GM18873 (cell line): ENCODE results near the gene EEF1G.

ENCODE experiments used
- ATAC-seq: cut with Tn5 transposase; IDR thresholded peaks from one replicate; pipeline ENCODE4 v1.9.1; 2021; ENCODE audit warnings: mild to moderate bottlenecking, moderate library complexity, moderate number of reproducible peaks; ENCODE audit not compliant: unreplicated experiment, low FRiP score

The EEF1G gene

DNA sequence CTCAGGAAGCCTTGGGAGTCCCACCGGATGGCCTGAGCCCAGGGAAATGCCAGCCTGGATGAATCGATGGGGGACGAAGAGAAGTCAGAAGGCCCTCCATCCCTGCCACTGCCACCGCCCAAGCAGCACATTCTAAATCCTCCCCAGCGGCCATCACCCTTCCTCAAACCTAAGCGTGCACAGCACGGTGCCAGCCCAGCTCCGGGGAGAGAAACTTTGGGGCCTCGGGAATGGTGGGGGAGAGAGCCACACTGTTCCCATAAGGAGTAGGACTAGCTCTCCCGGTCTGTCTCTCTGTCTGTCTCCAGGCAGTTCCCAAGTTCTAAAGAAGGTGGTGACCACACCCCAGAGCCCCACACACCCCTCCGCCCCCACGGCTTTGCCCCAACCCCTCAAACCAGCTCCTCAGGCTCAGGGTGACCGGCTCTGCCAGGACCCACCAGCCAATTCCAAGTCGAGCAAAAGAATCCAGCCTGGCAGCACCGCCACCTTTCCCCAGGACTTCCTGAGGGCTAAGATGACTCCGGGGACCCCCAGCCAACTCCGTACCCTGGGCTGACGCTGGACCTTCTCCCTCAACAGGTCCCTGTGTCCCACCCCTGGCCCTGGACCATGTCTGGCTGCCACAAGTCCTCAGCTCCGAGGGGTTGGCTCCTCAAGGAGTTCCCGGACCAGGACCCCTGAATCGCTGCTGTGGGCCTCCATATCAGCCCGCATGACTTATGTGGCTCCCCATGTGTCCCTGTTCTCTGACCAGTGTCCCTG lies 29.8 kb downstream of the EEF1G start:
- no peak for ATAC-seq

DNA sequence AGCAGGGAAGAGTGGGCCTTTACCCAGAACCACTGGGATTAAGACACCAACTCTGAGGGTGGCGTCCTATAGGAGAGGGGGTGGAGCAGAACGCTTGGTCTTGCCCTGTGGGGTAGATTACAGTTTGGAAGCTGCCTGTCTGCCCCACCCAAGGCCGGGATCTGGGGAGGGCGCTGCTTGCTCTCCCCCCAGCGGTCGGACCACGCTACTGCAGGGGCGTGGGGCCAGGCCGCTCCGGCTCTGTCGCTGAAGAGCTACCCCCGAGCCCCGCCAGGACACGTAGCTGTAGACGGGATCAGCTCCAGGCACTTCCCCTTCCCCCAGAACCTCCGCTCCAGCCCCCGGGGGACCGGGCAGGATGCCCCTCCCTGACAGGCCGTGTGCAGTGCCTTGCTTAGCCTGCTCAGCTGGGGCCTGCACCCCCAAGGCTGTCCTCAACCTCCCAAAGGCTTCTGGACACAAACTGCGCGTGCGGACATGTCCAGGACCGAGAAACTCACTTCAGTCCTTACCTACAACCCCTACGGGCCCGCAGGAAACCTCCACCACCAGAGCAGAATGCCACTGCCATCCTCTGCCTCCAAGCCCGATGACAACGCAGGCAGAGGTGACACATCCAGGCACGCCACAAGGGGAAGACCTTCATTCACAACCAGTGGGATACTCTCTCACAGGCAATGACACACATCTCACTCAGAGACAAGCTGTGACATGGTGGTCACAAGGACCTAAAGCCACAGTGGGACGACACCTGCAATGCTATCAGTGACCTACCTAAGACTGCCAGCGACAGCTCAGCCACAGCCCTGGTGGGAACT lies 30.7 kb downstream of the EEF1G start:
- ATAC-seq: no peak

GRCh38 chr11:62542111-62542745 lies 31.5 kb downstream of the EEF1G start:
- no peak for ATAC-seq

DNA sequence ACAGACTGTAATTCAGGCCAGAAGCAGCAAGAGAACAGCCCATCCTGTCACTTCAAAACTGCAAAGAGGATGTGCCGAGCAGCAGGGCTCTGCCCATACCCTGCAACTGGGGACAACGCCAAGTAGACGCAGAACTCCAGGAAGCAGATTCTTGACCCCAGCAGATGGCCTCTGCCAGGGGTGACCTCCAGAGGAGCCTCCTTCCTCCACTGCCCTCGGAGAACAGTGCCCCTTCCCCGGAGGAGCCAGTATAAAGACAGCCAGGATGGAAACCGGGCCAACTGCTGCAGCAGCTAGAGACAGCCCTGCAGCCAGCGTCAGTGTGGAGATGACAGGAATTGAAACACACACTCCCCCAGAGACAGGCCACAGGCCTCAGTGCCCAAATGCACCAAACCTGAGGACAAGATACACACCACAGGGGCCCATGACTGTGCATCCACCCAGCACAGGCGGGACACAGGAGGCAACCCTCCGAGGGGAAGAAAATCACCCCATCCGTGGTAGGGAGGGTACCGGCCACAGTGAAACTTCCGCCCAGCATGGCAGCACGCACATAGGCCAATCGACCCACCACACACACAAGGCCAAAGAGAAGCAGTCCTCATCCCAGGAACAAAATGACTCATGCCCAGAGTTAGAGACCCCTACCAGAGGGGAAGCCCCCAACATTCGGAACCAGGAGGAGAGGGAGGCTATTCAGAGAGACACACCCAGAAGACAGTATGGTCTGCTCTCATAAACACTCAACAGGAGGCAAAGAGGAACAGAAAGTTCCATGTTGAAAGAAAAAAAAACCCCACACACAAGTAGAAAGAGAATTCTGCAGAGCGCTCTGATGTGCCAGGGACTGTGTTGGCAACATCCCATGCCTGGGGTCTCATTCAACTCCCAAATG lies 32.6 kb downstream of the EEF1G start:
- no peak for ATAC-seq

- no peak for ATAC-seq
Measured at GRCh38 chr11:62539238-62539925, 34.3 kb downstream of the EEF1G start.

DNA sequence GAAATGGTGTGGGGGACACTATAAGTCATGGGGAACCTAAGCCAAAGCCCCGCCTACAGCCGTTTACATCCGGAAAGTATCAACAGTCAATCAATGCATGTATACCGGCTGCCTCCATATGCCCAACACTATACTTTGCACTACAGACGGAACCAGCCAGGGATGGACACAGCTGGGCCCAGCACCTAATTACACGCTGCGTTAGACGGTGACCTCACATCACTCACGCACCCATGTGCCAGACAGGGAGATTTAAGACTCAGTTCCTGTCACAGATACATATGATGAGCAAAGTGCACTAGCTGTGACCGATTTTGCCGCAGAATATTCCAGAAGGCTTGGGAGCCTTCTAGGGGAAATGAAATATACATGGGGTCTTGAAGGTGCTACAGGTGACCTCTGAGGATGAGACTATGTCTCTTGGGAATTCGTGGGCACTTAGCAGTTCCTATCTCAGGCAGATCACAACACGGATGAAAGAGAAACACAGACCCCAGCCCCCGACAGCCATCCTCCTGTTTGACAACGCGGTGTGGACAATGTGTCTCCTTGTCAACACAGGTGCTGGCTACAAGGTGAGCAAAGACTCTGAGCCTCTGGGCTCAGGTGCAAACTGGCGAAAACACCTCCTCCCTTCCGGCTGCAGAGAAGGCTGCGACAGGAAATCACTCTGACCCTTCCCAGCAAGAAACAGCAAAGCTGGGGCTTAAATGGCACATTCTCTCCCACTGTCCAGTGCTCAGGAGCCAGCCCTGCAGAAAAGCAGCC lies 35.0 kb downstream of the EEF1G start:
- no peak for ATAC-seq

- ATAC-seq: no peak
Measured at GRCh38 chr11:62536301-62536957, 37.3 kb downstream of the EEF1G start.

DNA sequence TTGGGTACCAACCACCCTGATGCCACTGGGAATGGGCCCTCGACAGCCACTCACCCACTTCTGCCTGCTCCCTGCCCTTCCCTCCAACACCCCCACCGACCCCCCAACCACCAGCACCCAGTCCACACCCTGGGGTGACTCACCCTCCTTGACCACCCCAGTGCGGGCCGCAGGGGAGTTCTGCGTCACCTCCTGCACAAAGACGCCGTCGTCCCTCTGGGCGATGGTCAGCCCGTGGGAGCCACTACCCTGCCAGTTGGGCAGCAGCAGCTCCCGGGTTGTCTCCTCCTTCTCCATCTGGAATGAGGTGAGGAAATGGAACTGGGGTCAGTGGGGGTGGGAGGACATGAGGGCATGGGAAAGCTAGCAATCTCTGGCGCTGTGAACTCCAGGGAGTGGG lies 37.9 kb downstream of the EEF1G start:
- ATAC-seq: no peak

GRCh38 chr11:62534779-62535545 lies 38.7 kb downstream of the EEF1G start:
- no peak for ATAC-seq

GRCh38 chr11:62532096-62532495 lies 41.6 kb downstream of the EEF1G start:
- no peak for ATAC-seq

- no peak for ATAC-seq
Measured at GRCh38 chr11:62516736-62517371, 56.8 kb downstream of the EEF1G start.

- no peak for ATAC-seq
Measured at GRCh38 chr11:62514151-62514550, 59.5 kb downstream of the EEF1G start.

- no peak for ATAC-seq
Measured at GRCh38 chr11:62513626-62514025, 60.1 kb downstream of the EEF1G start.

GRCh38 chr11:62512961-62513360 lies 60.7 kb downstream of the EEF1G start:
- no peak for ATAC-seq
